ENCODE results near the gene ARL15.
A peak's percentile ranks its signal among the peaks of the same experiment; 100 is the strongest.
"Not testable (repeated sequence)": the region's sequence is repeated elsewhere in the genome, so short reads cannot be mapped to it uniquely, and the experiment has no call there.

The ARL15 gene

DNA sequence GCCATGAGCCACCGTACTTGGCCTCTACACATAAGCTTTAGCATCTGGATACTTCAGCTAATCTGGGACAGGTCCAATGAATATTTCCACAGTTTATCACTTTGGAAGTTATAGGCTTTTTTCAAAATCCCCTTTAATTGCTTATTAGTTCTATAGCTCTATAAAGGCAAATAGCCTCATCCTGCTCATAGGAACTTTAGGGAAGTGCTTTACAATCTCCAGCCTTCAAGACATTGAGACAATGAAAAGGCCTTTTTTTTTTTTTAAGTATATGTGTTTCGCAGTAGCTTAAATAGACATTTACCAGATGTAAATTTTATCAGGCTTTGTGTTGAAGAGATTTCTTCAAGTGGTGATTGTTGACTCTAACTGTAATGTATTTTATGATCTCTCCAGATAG, 224.2 kb downstream of the ARL15 start:
- DNase-seq: no peak

DNA sequence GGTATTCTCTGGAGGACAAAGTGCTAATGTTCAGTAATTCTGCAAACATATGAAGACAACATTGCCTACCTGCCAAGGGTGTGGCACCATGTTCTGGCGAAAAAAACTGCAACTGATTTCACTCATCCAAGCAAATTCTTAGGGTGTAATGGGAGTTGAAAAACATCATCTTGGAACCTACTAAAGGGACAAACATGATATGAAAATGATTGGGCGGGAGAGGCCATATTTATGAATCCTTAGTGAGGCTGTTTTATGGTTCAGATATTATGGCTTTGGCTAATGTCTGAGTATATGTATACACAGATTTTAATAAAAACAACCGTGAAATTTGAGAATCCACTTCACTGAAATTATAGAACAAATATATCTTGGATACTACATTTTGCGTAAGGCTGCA, 225.7 kb downstream of the ARL15 start:
- no peak for DNase-seq

DNA sequence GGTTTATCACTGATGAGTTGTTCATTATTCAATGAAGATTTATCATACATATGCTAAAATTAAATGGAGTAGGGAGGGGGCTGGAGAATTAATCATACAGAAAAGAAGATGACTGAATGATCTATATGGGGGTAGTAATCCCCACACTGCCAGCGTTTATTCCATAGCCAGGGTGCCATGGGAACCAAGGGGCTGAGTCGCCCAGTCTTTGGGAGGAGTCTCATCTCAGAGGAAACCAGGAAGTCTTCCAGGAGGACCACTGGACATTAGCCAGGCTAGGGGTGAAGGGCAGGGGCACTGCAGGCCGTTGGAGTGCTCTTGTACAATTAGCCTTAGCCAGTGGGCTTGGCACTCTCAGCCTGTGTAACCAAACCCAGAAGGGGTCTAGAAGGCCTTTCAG, 226.5 kb downstream of the ARL15 start:
- peak; percentile 35 for DNase-seq

DNA sequence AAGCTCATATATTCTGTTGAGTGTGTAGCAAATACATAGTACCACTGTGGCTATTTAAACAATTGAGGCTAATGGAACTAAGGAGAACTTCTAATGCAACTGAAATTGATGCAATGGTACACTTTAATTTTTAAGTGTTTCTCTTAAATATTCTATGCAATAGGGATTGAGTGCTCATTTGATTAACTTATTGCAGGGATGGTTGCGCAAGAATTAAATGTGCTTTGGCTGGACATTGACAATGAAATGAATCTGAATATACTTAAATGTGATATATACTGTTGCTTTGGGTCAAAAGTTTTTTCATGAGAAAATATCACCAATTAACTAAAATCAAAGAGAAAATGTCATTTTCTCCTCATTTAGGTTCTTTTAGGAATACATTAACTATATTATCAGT, 227.1 kb downstream of the ARL15 start:
- DNase-seq: no peak

DNA sequence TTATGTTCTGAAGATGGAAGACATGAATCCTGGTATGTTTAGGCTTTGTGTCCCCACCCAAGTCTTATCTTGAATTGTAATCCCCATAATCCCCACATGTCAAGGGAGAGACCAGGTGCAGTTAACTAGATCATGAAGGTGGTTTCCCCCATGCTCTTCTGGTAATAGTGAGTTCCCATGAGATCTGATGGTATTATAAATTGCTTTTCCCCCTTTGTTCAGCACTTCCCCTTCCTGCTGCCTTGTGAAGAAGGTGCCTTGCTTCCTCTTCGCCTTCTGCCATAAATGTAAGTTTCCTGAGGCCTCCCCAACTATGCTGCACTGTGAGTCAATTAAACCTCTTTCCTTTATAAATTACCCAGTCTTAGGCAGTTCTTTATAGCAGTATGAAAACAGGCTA, 229.0 kb downstream of the ARL15 start:
- DNase-seq: no peak

DNA sequence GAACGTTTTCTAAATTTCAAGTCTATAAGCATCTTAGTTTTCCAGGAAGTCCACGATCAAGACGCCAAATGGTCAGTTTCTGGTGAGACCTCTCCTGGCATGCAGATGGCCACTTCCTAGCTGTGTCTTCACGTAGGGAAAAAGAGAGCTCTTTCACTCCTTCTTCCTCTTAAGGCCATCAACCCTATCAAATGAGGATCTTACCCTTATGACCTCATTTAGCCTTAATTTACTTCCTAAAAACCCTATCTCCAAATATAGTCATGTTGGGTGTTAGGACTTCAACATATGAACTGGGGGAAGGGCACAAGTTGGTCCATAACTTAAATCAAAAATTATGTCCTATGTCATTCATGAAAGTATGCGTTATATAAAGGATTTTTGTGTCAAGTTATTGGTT, 229.5 kb downstream of the ARL15 start:
- no peak for DNase-seq

DNA sequence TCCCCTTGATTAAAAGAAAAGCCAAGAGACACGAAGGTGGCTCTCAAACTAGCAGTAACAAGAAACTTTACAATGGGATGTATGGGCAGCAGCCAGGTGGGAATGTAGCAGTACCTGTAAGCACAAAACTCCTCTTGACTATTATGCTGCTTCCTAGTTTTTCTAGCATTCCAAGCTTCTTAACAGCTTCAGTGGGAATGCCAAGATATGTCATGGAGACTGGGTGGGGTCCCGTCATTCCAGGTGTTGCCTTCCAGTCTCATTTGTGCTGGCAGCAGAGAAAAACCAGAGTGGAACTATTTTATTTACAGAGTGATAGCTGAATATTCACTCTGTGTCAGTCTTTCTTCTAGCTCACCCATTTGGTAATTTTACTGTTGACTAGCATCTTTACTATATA, 236.6 kb downstream of the ARL15 start:
- no peak for DNase-seq

DNA sequence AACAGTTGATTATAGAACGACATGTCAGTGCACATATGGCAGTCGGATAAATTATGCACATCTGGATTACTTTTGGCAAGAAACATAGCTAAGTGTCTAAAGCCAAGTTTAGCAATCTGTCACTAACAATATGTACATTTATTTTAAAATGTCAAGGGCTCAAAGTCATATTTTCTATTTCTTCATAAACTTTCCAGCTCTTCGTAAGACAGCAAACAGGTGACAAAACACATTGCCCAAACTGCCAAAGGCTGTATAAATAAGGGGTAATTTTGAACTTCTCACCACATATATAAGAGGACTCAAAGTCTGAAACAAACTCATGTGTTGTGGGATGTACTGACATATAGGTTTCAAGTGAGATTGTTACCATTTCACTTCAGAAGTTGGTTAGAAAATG, 237.2 kb downstream of the ARL15 start:
- DNase-seq: no peak

DNA sequence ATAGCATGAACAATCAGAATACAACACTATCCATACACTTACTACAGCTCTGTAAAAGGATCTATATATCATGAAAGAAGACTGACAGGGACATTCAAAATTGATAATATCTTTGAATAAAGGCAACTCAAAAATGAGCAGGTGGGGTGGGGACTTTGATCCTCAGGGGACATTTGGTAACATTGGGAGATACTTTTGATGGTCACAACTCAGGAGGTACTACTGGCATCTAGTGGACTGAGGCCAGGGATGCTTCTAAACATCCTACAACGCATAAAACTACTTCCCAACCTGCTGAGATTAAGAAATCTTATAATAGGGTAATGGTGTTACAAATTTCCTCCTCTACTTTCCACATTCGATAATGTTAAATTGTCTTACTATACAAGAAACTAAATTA, 243.9 kb downstream of the ARL15 start:
- DNase-seq: peak; percentile 6

DNA sequence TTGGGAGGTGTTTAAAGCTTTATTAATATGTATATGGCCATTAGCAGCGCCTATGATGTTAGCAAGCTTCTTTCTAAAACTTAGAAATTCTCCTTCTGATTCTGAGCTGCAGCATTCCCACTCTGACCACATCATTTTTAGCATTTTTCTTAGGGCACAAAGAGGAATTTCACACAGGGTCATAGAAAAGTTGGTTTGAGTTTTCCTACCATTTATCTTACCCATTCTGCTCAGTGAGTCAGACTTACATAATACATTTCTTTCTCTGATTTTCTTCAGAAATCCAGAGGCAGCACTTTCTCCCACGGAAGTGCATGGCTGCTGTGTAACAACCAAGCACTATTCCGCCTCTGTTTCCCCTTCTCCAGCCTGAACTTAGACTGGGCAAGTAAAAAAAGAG, 246.6 kb downstream of the ARL15 start:
- peak; percentile 92 for DNase-seq

DNA sequence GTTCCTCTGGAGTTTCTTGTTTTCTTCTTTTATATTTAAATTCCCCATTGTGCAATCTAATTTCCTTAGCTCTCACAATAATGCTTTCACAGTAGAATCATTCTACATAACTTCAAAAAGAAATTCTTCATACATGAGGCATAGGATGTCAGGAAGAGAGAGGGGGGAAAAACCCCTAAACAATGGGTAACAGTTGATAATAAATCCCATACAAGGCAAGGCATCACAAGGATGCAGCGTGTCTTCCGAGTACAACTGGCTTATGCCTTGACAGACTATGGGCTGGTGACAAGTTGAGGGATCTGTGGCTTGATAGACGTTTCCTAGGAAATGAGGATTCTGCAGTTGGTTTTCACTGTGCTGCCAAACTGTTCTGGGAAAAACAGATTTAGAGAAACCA, 247.4 kb downstream of the ARL15 start:
- DNase-seq: peak; percentile 99

DNA sequence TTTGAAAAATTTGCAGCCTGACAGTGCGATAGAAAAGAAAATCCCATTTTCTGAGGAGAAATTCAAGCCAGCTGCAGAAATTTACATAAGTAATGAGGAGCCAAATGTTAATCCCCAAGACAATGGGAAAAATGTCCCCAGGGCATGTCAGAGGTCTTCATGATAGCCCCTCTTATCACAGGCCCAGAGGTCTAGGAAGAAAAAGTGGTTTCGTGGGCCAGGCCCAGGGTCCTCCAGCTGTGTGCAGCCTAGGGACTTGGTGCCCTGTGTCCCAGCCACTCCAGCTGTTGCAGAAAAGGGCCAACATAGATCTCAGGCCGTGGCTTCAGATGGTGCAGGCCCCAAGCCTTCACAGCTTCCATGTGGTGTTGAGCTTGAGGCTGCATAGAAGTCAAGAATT, 249.5 kb downstream of the ARL15 start:
- DNase-seq: not testable (repeated sequence)

DNA sequence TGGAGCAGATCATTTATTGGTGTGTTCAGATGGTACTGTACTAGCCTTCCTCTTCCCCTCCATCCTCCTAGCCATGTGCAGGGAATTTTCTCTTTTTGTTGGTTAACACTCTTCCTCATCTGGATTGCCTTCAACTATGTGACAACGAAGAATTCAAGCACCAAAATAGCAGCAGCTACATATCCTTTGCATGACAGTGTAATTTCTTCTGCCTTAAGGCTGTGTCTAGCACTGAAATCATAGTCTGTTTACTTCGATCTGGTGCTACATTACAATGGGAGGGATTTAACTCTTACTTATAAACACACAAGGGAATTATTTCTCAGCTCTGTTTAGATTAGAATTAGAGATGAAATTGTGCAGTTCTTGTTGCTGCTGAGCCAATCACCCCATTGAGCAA, 260.4 kb downstream of the ARL15 start:
- DNase-seq: peak; percentile 79

DNA sequence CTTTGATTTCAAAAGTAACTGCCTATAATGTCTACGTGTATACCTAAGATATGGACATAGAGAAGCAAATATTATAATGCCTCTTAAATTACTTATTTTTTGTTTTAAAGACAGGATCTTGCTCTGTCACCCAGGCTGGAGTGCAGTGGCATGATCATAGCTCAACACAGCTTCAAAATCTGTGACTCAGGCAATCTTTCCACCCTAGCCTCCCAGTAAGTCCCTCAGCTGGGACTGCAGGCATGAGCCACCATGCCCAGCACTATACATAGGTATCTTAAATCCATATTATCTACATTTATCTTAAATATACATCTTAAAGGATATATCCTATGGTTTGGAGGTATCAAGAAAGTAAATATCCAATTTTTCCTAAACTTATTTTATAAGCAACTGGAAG, 261.2 kb downstream of the ARL15 start:
- DNase-seq: no peak

DNA sequence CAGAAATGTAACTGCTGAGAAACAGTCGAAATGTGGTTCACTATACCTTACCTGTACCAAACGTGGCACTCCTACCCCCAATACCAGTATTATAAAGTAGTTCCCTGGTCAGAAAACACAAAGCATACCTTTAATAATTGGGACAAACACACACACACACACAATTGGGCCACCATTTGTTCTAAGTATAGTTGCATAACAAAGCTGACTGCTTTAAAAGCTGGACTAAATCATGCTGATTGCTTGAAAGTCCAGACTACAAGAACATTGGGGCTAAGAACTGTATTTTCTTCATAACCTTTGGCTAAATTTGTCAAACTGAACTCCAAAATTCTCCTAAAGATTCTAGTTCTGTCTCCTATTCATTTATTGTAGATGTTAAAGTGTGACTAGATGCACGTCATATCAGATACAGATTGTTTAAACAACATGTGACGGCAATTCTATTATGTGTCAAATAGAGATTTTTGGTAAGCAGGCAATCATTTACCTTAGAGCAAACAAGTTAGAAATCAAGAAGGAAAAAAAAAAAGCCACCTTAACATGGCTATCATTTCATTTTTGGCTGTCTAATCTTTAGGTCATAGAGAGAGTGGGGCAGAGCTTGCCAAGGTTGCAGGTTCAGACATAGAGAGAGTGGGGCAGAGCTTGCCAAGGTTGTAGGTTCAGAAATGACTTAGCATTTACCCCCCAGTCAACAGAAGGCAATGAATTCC, 265.1 kb downstream of the ARL15 start:
- no peak for DNase-seq

DNA sequence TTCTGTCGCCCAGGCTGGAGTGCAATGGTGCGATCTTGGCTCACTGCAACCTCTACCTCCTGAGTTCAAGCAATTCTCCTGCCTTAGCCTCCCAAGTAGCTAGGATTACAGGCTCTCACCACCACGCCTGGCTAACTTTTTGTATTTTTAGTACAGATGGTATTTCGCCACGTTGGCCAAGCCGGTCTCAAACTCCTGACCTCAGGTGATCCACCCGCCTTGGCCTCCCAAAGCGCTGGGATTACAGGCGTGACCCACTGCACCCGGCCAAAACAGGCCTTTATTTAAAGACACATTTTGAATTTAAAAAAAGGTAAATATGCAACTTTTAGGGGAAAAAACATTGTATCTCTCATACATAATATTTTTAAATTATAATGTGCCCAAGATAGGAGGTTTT, 266.1 kb downstream of the ARL15 start:
- DNase-seq: not testable (repeated sequence)

DNA sequence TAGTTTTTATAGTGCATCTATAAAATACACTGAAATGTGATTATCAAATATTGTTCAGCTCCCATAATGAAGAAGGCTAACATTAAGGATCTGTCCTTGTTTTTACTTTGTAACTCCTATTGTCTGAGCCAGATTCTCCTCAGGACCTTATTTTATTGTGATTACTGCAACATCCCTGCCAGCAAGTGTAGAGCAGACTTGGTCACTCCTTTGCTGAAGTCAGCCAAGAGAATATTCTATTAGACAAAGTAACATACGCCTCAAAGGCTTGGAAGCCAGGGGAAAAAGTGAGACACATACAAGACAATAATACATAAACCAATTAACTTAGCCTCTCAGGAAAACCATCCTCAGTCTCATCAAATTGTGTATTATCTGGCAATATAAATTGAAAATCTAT, 269.6 kb downstream of the ARL15 start:
- DNase-seq: no peak

DNA sequence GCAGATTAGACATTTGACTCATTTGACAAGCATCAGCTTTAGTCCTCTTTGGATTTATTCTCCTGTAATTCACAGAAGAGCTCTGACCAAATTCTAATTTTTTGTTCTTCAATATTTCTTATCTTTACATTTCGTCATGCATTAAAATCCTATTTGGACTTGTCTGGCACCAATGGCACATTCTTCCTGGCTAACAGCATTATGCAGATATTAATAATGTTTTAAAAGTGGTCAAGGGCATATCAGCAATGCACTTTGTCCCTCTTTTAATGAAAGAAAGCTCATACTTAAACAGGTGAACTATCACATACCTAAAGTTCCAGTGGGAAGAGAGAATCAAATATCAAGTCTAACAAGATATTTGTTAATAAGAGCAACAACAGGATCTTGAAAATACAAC, 270.4 kb downstream of the ARL15 start:
- DNase-seq: no peak

DNA sequence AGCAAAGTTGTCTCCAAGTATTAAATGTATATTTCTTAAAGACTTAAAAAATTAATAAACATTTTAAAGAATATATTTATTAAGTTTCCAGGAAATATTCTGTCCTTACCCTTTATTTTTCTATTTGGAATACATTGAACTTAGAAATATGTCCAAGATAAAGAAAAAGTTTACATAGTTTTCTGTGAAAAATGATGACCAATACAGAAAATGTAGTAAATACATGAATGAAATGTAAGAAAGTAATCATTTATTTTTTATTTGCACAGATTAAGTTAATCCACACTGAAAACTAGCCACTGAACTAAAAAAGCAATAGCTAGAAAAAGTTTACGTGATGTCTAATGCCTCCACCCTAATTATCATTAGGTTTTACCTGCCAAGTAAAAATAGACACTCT, 273.2 kb downstream of the ARL15 start:
- no peak for DNase-seq

DNA sequence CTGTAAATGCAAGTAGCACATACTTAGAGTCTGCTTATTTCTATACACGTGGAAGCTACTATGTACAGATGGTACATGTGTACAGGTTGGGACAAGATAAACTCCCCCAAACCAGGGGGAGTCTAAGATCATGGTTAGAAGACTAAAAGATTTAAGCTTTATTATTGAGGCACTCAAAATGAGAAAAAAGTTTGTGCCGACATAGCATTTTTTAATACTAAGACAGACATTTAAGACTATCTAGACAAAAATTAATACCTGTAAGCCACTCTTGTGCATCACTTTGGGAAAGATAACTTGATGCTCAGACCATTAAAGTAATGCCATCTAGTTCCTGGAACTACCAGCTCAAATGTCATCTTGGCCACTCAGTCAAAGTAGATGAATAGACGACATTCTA, 279.4 kb downstream of the ARL15 start:
- DNase-seq: no peak

DNA sequence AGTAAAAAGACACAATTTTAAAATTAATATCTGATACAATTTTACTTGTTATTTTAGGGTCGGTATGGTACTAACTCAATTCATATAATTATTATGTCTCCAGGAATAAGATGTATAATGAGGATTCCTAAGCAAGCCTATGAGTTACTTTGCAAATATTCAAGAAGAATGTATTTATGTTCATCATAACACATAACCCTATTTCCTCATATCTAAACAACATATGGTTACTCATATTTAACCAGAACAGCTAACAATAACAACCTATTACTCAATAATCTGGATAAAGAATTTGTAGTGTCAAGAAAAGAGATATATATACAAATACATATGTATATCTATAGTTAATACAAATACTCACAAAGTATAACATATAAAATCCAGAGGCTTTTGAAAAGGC, 285.9 kb downstream of the ARL15 start:
- DNase-seq: peak; percentile 55

DNA sequence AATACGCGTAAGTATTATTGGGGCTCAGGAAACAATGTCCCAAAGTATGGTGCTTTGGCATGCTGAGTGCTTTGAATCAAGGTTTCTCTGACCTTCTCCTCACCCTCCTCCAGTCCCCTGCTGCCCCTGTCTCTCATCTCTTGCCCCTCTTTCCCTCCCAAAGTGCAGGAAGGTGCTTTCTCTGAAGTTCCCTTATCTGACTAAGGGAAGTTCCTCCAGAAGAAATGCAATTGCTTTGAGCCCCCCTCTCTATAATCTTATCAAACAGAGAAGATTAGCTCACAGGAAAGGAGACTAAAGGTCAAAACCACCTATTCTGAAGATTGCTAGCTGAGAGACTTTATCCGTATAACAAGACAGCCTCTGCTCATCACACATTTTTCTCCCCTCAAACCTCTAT, 288.1 kb downstream of the ARL15 start:
- DNase-seq: no peak

DNA sequence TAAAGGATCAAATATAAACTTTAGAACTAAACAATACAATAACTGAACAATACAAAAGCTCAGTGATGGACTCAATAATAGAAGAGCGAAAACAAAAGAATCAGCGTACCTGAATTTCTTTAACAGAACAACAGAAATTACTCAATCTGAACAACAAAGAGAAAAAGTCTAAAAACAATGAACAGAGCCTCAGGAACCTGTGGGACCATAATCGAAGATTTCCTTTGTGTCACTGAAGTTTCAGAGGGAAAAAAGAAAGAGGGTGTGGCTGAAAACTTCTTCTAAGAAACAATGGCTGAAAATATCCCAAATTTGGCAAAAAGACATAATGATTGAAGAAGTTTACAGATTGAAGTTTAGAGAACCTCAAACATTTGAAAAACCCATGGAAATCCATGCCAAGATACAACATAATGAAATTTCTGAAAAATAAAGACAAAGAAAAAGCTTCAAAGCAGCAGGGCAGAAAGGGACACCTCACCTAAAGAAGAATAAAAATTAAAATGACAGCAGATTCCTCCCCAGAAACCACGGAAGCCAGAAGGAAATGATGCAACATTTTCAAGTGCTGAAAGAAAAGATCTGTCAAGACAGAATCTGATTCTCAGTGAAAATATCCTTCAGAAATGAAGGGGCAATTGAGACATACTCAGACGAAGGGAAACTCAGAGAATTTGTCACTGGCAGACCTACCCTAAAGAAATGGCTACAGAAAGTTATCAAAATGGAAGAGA, 288.8 kb downstream of the ARL15 start:
- DNase-seq: peak; percentile 73

DNA sequence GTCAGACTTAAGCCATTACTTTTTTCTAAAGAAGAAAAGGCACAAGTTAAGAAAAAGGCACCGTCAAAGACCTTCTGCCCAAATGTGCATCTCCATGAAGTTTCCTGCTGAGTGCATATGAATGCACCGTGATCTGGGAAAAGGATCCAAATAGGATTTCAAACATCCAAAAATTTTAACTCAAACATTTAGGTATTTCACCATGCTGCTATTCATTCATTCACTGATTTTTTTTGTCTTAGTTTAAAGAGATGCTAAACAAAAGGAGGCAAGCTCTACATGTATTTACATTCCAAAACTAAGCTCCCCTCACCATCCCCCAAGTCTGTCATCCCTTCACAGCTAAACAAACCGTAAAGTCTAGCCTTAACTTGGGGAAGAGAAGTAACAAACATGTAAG, 291.9 kb downstream of the ARL15 start:
- DNase-seq: no peak

DNA sequence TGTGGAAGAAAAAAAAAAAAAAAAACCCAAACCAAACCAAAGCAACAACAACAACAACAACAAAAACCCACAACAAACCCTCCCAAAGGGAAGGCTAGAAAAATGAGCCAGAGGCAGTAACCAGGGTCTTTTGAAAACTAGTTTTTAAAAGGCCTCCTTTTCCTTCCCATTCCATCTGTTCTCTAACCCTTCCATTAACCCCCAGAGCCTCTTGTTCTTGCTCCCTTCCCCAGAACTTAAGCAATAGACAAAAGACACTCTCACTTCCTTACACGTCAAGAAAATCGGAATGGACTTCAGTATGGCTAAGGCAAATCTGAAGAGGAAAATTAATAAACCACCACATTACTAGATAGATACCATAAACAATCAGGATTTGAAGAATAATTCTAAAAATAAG, 292.8 kb downstream of the ARL15 start:
- no peak for DNase-seq

Data from fibroblast of upper back skin (primary cell).